Measurements from ENCODE around the gene RHOA. TPM values are rescaled to one million over a fixed set of nuclear protein-coding genes. Genes with fewer than 3 reads are reported as not detected.
"Not testable (repeated sequence)": the region's sequence is repeated elsewhere in the genome, so short reads cannot be mapped to it uniquely, and the experiment has no call there.

Gene RHOA
- total RNA-seq, 4 donors from 2014 or later = 456 to 542 (median 494) TPM

- ATAC-seq (ENCODE audit: low FRiP score) = no peak
- no peak for DNase-seq (ENCODE audit: low spot score)
- no peak for TF ChIP-seq CTCF (IDR thresholded peaks at IDR 0.05)
Measured at GRCh38 chr3:49370585-49371290, 41.0 kb downstream of the RHOA start.

GRCh38 chr3:49362561-49362960, 49.2 kb downstream of the RHOA start:
- no peak for TF ChIP-seq CTCF (IDR thresholded peaks at IDR 0.05)
- ATAC-seq (ENCODE audit: low FRiP score) (no peak), DNase-seq (ENCODE audit: low spot score) (no peak)

- TF ChIP-seq CTCF (IDR thresholded peaks at IDR 0.05) = no peak
- ATAC-seq (ENCODE audit: low FRiP score) = no peak
- no peak for DNase-seq (ENCODE audit: low spot score)
Measured at GRCh38 chr3:49359623-49360022, 52.2 kb downstream of the RHOA start.

GRCh38 chr3:49358884-49359225, 52.9 kb downstream of the RHOA start:
- no peak for TF ChIP-seq CTCF (IDR thresholded peaks at IDR 0.05)
- ATAC-seq (ENCODE audit: low FRiP score) = no peak
- no peak for DNase-seq (ENCODE audit: low spot score)

- ATAC-seq (ENCODE audit: low FRiP score) (peak; percentile 93), DNase-seq (ENCODE audit: low spot score) (peak; percentile 82)
- no peak for TF ChIP-seq CTCF (IDR thresholded peaks at IDR 0.05)
Measured at GRCh38 chr3:49358217-49358883, 53.4 kb downstream of the RHOA start, which contains the start of gene GPX1. TSS of gene GPX1 (minus strand) at chr3:49358353. CDS start at chr3:49358278, 75 bp downstream.

- ATAC-seq (ENCODE audit: low FRiP score) = peak; percentile 74
- not testable (repeated sequence) for DNase-seq (ENCODE audit: low spot score)
Measured at GRCh38 chr3:49357443-49358216, 54.1 kb downstream of the RHOA start.

GRCh38 chr3:49357095-49357442, 54.7 kb downstream of the RHOA start:
- DNase-seq (ENCODE audit: low spot score) = not testable (repeated sequence)
- ATAC-seq (ENCODE audit: low FRiP score) = peak; percentile 6

All from omental fat pad (tissue), 4 donors.